Left forelimb (tissue), 1 donor: ENCODE results near the gene GLIS1.

Experiments
- DNase-seq: peaks from one replicate; pipeline ENCODE4 v3.0.0-alpha.2; 2018; ENCODE audit warnings: low spot score

Gene GLIS1

DNA sequence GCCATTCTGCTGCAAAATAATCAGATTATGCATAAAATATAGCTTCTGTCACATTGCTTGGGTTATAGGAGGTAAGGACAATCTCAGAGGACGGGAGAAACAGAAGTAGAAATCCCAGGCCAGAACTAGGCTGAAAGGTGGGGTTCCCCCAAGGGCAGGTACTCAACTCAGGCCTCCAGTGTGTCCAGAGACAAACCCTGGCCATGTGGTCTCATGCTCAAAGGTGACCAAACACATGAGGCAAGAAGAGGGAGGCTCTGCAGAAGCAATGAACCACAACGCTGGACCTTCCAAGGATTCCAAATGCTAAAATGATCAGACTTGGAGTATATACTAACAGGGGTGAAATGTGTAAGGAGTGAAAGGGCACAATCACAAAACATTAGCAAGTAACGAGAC, 176.0 kb downstream of the GLIS1 start:
- DNase-seq, result no peak

DNA sequence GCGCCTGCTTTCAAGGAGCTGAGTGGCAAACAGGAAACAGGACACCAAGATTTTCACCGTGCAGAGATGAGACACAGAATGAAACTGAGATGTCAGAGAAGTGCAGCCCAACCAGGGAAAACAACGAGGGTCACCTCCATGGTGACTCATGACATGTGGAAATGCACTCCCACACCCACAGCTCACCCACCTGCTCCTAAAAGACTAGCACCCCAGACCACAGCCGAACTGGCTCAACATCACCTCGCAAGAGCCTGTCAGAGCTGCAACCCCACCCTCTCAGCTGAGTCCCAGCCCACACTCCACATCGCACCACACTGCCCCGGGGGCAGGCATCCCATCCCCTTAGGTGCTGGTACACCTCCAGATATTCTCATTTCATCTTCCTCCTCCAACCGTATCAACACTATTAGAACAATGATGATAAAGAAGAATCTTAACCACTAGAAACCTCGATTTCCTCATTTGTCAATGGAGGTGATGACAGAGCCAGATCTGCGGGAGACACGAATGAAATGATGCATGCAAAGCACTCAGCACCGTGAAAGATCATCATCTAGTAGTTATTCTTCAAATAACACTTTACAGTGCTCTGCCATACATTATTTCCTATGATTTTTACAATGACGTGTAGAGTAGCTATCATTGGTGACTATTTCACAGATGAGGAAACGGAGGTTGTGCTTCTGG, 176.5 kb downstream of the GLIS1 start:
- no peak for DNase-seq

DNA sequence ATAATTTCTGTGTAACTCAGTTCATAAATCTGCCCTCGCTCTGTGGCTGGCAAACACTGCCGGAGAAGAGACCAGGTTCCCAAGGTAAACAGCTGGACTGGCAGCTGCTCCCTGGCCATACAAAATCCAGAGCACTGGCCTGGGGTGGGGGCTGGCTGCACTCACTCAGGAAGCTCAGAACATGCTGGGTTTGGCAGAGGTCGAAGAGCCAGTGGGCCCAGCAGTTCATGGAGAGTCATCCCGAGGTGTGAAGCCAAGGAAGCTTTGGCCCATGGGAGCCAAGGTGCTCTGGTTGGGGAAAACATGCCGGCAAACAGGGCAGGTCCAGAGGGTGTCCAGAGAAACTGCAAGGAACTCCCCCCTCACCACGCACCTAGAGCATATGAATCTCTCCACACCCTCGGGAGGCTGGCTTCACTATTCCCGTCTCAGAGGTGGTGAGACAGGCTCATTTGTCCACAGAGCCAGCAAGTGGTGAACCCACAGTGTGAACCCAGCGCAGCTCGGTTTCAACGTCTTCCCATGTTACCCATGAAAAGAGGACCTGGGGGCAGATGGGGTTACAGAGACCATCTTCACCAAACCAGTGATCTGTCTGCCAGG, 177.4 kb downstream of the GLIS1 start:
- DNase-seq, result peak; percentile 58

GRCh38 chr1:53560581-53561502, 178.1 kb downstream of the GLIS1 start:
- no peak for DNase-seq

- DNase-seq, result peak; percentile 50
Measured at GRCh38 chr1:53559854-53560580, 178.9 kb downstream of the GLIS1 start.

GRCh38 chr1:53559391-53559815, 179.6 kb downstream of the GLIS1 start:
- no peak for DNase-seq

DNA sequence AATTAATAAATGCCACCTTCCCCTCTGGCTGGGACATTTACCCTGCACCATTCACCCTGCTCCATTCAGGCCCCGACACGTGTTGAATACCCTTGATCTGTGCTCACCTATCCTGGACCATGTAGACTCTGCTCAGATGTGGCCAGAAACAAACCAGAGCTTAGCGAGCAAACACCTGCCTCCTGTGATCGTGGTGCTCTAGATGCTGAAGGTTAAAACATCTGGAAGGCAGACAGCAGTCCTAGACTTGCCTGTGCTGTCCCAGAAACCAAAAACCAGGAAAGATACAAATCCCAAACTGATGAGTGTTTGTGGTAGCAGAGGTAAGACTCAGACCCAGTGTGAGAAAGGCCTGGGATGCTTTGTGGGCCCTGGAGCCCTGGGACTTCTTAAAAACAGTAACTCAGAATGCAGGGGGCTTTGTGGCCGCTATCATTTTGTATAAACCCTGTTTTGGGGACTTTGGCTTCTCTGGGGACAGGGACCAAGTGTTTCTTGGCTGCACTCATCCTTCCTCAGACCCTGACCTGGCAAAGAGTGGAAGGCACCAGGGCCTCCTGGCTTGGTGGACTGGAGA, 180.1 kb downstream of the GLIS1 start:
- no peak for DNase-seq

DNA sequence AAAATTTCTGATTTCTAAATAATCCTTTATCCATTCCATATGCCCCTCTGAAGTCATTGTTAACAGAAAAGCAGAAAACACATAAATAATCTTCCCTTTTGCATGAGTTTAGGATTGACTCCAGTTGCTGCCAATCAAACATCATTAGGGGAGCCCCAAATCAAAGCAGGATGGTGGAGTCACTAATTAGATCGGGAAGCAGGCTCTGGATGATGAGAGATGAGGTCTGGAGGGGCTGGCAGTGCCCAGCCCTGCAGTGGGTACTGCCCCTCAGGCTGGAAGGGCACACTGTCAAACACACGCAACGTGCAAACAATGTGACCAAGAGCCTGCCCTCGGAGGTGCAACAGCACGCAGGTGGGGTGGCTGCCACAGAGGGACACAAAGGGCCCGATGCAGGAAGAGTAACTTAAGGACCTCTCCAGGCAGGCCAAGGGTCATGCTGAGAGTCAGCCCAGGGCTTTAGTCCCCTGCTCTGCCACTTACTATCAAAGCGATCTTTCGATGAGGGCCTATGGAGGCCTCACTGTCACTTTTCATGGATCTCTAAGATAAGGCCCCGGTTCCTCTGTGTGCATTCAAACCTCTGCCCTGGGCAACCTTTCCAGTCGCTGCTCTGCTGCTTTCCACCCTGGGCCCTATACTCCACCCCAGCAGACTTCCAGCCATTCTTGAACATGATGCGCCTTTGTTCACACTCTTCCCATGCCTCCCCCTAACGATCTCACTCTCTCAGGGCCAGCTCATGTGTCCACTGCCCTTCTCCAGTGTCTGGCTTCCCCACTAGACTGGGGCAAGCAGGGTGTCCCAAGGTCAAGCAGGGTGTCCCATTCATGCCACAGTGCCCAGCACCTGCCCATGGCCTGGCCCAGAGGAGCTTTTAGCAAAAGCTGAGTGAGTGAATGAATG, 180.9 kb downstream of the GLIS1 start:
- peak; percentile 53 for DNase-seq

GRCh38 chr1:53557369-53557768, 181.6 kb downstream of the GLIS1 start:
- DNase-seq, result no peak

DNA sequence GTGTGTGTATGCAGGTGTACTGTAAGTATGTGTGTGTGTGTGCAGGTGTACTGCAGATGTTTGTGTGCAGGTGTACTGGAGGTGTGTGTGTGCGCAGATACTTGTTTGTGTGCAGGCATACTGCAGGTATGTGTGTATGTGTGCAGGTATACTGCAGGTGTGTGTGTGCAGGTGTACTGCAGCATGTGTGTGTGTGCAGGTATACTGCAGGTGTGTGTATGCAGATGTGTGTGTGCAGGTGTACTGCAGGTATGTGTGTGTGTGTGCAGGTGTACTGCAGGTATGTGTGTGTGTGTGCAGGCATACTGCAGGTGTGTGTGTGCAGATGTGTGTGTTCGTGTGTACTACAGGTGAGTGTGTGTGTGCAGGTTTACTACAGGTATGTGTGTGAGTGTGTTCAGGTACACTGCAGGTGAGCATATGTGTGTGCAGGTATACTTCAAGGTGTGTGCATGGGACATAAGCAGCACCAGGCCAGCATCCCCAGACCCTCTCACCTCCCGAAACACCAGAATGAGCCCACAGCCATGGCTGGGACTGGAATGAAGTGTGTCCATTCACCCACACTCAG, 182.2 kb downstream of the GLIS1 start:
- peak; percentile 45 for DNase-seq

GRCh38 chr1:53555620-53556326, 183.2 kb downstream of the GLIS1 start:
- peak; percentile 61 for DNase-seq

- DNase-seq, result peak; percentile 53
Measured at GRCh38 chr1:53554592-53555305, 184.2 kb downstream of the GLIS1 start.

- no peak for DNase-seq
Measured at GRCh38 chr1:53553734-53554509, 185.0 kb downstream of the GLIS1 start.

DNA sequence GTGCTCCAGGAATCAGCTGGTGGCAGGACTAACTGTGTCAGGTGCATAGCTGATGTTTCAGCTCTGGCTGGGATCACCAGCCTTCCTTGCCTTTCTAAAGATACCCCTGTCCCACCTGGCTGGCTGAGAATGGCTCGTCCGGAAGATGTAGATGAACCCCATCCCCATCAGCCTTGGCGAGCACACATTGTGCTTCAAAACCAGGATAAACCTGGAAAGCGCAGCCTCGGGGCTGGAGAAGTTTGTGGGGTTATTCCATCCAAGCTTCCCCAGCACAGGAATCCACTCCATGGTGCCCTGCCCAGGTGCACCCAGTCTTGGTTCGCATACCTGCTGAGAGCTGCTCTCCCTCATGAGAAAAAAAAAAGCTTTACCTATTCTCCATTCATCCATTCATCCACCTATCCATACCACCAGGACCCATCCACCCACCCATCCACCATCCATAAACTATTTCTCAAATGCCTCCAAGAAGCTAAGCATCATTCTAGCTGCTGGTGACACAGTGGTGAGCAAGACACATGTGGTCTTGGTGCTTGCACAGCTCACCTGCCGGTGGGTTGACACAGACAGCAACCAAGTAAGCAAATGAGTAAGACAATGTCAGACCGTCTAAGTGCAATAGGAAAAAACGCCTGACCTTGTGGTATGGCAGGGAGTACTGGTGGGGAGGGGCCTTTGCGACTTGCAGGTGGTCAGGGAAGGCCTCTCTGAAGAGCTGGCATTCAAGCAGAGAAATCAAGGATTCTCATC, 185.8 kb downstream of the GLIS1 start:
- DNase-seq, result peak; percentile 9

DNA sequence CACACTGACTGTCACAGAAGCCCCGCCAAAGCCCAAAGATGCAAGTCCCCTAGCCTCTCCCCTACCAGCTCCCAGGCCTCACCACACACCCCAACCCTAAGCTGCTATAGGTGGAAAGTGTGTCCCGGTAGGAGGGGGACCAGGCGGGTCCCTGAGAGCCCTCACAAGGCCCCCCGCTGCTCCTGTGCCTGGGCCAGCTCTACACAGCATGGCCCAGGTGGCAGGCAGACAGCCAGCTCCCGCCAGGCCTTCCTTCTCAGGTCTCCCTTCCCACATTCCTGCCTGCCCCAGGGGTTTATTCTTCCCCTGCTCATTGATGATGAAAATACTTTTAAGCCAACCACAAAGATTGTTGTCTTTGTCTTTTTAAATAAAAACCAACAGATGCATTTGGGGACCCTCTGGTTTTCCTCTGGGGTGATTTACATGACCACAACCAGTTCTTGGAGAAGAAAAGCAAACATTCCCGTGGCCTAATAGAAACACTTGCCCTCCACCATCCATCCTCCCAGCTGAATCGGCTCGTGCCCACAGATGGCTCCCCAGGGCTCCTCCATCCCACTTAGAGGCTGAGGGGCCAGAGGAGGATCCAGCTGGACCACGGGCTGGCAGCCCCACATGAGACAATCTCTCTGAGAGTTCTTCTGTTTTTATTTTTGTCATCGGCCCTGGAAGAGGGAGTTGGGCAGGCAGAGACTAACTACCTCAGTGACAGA, 186.7 kb downstream of the GLIS1 start:
- peak; percentile 60 for DNase-seq

DNA sequence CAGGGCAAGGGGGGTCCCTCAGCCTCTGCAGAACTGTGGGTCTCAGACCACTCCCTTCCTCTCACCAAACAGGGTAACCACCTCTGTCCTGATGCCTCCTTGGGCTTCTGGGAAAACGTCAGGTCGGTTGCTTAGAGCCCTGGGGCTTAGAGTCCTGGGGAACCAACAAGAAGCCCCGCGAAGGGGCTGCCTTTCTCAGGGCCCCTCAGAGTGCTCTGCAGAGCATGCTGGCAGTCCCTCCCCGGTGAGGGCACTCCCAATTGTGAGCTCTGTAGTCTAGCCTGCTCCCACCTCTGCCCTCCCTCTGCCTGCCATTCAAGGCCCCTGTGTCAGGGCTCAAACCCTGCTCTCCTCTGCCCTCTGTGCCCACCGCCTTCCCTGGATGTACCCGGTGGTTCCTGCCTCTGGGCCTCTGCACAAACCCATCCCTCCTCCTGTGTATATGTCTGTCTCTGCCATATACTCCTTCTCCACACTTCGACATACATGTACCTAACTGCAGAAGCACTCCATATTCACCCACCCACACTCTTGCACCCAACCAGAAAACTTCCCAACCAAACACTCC, 187.5 kb downstream of the GLIS1 start:
- no peak for DNase-seq
